Chondrocyte (in vitro differentiated cells): ENCODE data around the gene BBC3. TPM values are rescaled to one million over a fixed set of nuclear protein-coding genes. Genes with fewer than 3 reads are reported as not detected.

Experiments used
- DNase-seq: peaks from one replicate; pipeline ENCODE4 v3.0.0; 2021; ENCODE audit warnings: mixed read lengths, low spot score
- H3K27ac Mint-ChIP-seq: one replicate; pipeline ENCODE4 v1.8.0; 2021; ENCODE audit warnings: mild to moderate bottlenecking, moderate library complexity, mixed read lengths; ENCODE audit not compliant: unreplicated experiment
- H3K27me3 Mint-ChIP-seq: 2 replicates; pipeline ENCODE4 v1.8.0; 2021; ENCODE audit warnings: low read depth, mixed read lengths
- H3K36me3 Mint-ChIP-seq: 2 replicates; pipeline ENCODE4 v1.8.0; 2021; ENCODE audit warnings: low read depth, mixed read lengths
- H3K4me1 Mint-ChIP-seq: 2 replicates; pipeline ENCODE4 v1.8.0; 2021; ENCODE audit warnings: low read depth, mild to moderate bottlenecking, mixed read lengths
- H3K4me3 Mint-ChIP-seq: one replicate; pipeline ENCODE4 v1.8.0; 2021; ENCODE audit warnings: mild to moderate bottlenecking, moderate library complexity, mixed read lengths; ENCODE audit not compliant: unreplicated experiment
- H3K9me3 Mint-ChIP-seq: 2 replicates; pipeline ENCODE4 v1.8.0; 2021; ENCODE audit warnings: low read depth, mixed read lengths
- total RNA-seq: library from RNA; stranded (reverse); gene quantifications from 3 replicates; pipeline ENCODE4 v1.2.1, GENCODE V29; 2021
- TF ChIP-seq, protein P1 (sequence below): fragments of 200-600 bp; sonication (generic); IDR thresholded peaks from 2 replicates; pipeline ENCODE4 v1.5.0; 2021; ENCODE audit warnings: antibody characterized with exemption, mild to moderate bottlenecking, moderate library complexity

The BBC3 gene
- total RNA-seq, 1 donor from 2014 or later, result 16.1 TPM

DNA sequence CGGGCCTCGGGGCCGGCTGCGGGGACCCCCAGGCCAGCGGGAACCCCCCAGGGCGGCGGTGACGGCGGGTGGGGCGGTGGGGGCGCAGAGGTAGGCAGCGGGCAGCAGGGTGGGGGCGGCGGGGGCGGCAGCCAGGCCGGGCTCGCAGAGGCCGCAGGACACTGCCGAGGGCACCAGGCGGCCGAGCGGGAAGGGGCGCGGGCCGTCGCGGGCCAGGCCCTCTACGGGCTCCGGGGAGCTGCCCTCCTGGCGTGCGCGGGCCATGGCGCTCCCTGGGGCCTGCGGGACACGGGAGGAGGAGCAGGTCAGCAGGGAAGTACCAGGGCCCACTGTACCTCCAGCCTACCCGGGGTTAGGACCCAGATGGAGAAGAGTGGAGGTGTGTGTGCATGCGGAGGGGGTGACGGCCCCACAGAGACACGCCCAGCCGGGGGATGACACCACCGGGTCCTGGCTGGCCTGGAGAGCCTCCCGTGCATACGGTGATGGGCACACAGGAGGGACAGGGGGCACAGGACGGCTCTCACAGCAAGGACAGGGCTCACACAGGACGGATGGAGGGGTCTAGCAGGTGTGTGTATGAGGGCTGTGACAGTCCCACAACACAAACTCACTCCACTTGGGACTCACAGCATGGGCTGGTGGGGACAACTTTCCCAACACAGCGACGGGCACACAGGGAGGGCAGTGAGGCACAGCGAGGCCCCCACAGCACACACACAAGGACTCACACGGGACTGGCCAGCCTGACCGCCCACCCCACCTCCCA lies 2.6 kb downstream of the BBC3 start:
- Mint-ChIP-seq H3K9me3 (no peaks in the 10 kb centered on the region), H3K4me1 (peaks cover 36% of the 10 kb centered on the region), H3K4me3 (no peak overlapping the region), H3K27me3 (no peaks in the 10 kb centered on the region), H3K36me3 (peaks cover 5% of the 10 kb centered on the region), H3K27ac (peak overlapping the region; percentile 96)
- TF ChIP-seq, protein P1, sequence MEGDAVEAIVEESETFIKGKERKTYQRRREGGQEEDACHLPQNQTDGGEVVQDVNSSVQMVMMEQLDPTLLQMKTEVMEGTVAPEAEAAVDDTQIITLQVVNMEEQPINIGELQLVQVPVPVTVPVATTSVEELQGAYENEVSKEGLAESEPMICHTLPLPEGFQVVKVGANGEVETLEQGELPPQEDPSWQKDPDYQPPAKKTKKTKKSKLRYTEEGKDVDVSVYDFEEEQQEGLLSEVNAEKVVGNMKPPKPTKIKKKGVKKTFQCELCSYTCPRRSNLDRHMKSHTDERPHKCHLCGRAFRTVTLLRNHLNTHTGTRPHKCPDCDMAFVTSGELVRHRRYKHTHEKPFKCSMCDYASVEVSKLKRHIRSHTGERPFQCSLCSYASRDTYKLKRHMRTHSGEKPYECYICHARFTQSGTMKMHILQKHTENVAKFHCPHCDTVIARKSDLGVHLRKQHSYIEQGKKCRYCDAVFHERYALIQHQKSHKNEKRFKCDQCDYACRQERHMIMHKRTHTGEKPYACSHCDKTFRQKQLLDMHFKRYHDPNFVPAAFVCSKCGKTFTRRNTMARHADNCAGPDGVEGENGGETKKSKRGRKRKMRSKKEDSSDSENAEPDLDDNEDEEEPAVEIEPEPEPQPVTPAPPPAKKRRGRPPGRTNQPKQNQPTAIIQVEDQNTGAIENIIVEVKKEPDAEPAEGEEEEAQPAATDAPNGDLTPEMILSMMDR, result no peak
- no peak for DNase-seq

DNA sequence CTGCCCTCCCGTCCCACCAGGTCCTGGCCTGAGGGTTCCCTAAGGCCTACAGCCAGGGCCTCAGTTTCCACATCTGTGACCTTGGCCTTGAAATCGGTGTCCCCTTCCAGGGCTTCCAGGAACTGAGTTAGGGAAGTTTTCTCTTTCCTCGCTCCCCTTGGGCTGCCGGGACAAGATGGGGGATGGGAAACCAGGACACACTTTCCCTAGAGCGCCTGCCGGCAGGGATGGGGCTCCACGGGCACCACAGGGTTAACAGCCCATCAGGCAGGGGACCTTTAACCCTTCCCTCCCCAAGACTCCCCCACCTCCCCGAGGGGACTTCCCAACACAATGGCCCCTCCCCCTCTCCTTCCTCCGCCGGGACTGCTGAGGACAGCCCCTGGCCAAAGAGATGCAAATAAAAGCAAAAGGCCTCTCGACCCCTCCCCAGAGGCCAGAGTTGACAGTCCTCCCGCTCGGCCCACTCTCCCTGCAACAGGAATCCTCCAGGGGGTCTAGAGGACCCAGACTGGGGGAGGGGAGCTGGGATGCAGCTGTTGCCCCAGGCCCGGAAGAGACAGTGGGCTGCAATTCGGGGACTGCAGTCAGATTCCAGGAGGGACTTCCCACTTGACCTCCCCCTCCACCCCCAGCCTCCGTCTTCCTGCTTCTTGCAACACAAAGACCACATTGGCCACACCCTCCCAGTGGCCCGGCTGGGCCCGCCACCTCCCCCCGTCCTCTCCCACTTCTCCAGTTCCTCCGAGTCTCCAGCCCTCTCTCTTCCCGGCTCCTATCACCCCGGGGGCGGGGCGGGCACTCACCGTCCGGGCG lies 3.4 kb downstream of the BBC3 start:
- H3K27me3 Mint-ChIP-seq, result no peaks in the 10 kb centered on the region

DNA sequence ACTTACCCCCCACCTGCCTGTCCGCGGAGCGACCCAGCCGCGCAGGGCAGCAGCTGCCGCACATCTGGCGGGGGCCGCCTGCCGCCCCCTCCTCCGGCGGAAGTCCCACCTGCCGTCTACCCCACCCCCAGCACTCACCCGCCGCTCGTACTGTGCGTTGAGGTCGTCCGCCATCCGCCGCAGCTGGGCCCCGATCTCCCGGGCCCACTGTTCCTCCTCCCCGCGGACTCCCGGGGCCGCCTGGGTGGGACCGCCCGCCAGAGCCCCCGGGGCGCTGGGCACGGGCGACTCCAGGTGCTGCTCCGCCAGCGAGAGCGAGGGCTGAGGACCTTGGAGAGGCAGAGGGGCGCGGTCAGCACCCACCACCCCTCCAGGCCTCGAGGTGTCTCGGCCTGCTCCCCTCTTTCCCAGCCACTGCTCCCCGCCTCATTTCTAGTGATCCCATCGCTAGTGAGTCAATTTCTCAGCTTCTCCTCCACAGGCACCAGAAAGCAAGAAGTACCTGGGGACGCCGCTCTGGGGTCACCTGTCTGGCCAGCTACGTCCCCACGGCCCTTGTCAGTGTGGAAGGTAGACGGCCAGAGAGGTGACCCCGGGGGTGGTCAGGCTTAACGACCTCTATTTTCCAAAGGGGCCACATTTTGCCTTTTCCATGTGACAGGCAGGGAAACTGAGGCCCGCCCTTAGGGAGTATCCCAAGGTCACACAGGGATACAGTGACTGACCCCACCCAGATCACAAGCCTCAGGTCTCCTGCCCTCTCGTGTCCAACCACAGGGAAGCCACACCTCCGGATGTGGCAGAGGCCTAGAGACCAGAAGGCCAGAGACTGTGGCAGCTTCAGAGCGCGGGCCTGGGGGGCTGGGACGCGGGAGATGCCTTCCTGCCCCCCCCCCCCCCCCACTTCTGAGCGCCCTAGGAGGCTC lies 4.3 kb downstream of the BBC3 start:
- no peaks in the 10 kb centered on the region for H3K9me3 Mint-ChIP-seq
- TF ChIP-seq, protein P1, result peak; percentile 19
- H3K36me3 Mint-ChIP-seq, result peaks cover 7% of the 10 kb centered on the region
- peak overlapping the region; percentile 96 for H3K27ac Mint-ChIP-seq
- no peaks in the 10 kb centered on the region for H3K27me3 Mint-ChIP-seq
- peak overlapping the region; percentile 80 for H3K4me3 Mint-ChIP-seq
- peaks cover 24% of the 10 kb centered on the region for H3K4me1 Mint-ChIP-seq
- DNase-seq, result no peak

More for the DNA sequence above, 3.4 kb downstream of the BBC3 start:
- H3K4me1 Mint-ChIP-seq, result peaks cover 32% of the 10 kb centered on the region
- no peaks in the 10 kb centered on the region for H3K9me3 Mint-ChIP-seq
- peak overlapping the region; percentile 96 for H3K27ac Mint-ChIP-seq
- peak overlapping the region; percentile 80 for H3K4me3 Mint-ChIP-seq
- TF ChIP-seq, protein P1, result no peak
- no peak for DNase-seq
- peaks cover 5% of the 10 kb centered on the region for H3K36me3 Mint-ChIP-seq

DNA sequence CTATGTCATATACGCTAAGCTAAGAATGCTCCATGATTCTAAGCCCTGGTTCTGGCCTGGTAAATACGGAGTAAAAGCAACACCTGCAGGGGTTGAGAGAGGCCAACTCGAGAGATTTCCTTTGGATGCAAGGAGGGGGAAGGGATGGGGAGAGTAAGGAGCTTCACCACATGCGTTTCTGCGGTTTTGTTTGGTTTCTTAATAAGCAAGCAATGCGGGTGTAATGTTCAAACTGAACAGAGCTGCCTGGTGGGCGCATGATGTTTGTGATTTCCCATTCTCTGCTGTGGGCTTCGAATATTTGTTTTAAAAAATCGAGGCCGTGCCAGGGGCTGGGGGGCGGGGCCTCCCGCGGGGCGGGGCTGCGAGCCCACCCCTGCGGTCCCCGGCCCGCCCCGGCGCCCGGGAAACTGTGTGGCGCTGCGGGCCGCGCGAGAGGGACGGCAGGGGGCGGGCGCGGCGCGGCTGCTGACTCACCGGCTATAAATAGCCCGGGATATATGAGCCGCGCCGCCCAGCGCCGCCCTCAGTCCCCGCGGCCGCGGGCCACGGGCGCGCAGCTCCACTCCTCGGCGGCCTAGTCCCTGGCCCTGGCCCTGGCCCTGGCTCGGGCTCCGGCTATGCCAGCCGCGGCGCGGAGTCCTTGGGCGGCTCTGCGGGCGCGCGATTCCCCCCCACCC lies 5.1 kb downstream of the BBC3 start:
- H3K9me3 Mint-ChIP-seq, result no peaks in the 10 kb centered on the region
- H3K27me3 Mint-ChIP-seq, result no peaks in the 10 kb centered on the region
- DNase-seq, result no peak
- peak overlapping the region; percentile 80 for H3K4me3 Mint-ChIP-seq
- peak overlapping the region; percentile 96 for H3K27ac Mint-ChIP-seq
- peaks cover 20% of the 10 kb centered on the region for H3K4me1 Mint-ChIP-seq
- H3K36me3 Mint-ChIP-seq, result peaks cover 10% of the 10 kb centered on the region
- TF ChIP-seq, protein P1, result peak; percentile 72
